GM18498 (cell line): ENCODE results near the gene SYK.
"Not testable (repeated sequence)": the region's sequence is repeated elsewhere in the genome, so short reads cannot be mapped to it uniquely, and the experiment has no call there.

Source experiments
- ATAC-seq: cut with Tn5 transposase; IDR thresholded peaks from one replicate; pipeline ENCODE4 v1.9.1; 2021; ENCODE audit warnings: mild to moderate bottlenecking, moderate library complexity; ENCODE audit not compliant: unreplicated experiment

Gene SYK

GRCh38 chr9:90795084-90795483, 6.5 kb upstream of the SYK start:
- peak; percentile 45 for ATAC-seq

- no peak for ATAC-seq
Observed at GRCh38 chr9:90795871-90796317, 5.7 kb upstream of the SYK start.

DNA sequence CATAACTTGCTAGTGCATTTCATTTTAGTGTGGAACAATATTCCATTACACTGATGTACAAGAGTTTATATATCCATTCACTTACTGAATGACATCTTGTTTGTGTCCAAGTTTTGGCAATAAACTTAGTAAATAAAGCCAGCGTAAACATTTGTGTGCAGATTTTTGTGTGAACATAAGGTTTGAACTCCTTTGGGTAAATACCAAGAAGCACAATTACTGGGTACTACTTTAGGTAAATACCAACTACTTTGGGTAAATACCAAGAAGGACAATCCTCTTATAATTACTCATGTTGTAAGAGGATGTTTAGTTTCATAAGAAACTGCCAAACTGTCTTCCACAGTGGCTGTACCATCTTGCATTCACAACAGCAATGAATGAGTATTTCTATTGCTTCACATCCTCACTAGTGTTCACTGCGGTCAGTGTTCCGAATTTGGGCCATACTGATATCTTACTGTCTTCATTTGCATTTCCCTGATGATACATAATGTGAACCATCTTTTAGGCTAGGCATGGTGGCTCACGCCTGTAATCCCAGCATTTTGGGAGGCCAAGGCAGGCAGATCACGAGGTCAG, 2.3 kb upstream of the SYK start:
- no peak for ATAC-seq

DNA sequence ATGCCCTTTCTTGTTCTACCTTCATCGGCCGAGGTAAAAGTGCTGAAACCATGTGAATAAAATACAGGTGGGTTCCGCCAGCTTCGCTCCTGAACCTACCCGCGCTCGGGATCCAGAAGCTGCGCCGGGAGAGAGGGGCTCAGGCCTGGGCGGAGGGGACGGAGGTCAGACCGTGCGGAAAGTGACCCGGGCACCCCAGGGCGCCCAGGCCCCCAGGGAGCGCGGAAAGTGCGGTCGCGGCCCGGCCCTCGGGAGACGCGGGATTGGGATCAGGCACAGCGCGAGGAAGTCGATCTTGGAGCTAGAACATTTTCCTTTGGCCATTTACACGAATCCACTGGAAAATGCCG, 329 bp downstream of the SYK start:
- peak; percentile 18 for ATAC-seq

- no peak for ATAC-seq
Observed at GRCh38 chr9:90802386-90802985, 867 bp downstream of the SYK start.

GRCh38 chr9:90803860-90804593, 2.4 kb downstream of the SYK start:
- ATAC-seq, result no peak

- no peak for ATAC-seq
Observed at GRCh38 chr9:90805006-90805996, 3.7 kb downstream of the SYK start.

DNA sequence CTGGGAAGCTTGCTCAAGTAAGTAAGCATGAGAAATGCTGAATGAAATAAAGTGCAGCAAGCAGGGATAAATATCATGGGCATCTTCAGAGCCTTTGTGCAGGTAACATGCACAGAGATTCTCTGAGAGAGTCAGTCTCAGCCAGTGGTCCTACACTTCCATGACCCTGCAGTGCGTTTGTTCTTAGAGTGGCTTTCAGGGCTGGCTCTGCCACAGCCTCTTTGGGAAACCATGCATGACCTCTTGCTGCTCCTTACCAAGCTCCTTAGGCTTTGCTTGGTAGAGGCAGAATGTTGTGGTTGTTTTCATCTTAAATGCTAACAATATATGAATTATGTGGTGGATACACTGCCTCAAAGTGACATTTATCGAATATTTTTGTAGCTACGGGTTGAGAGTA, 5.4 kb downstream of the SYK start:
- ATAC-seq, result no peak

DNA sequence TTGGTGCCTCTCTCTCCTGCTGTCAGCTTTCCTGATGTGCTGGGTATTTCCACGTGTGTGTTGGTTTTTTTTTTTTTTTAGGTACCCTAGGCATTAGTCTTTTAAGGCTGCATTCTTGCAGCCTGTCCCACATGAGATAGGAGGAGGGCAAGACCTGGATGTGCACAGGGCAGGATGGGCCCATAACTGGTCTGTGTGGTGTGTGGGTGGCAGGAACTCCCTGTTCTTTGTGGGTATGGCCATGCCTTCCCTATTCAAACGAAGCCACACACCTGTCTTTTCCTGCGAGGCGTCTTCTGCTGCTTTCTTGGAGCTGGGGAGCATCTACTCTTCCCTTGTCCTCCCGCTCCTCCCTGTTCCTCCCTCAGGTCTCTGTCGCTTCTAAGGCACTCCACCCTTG, 6.8 kb downstream of the SYK start:
- no peak for ATAC-seq

DNA sequence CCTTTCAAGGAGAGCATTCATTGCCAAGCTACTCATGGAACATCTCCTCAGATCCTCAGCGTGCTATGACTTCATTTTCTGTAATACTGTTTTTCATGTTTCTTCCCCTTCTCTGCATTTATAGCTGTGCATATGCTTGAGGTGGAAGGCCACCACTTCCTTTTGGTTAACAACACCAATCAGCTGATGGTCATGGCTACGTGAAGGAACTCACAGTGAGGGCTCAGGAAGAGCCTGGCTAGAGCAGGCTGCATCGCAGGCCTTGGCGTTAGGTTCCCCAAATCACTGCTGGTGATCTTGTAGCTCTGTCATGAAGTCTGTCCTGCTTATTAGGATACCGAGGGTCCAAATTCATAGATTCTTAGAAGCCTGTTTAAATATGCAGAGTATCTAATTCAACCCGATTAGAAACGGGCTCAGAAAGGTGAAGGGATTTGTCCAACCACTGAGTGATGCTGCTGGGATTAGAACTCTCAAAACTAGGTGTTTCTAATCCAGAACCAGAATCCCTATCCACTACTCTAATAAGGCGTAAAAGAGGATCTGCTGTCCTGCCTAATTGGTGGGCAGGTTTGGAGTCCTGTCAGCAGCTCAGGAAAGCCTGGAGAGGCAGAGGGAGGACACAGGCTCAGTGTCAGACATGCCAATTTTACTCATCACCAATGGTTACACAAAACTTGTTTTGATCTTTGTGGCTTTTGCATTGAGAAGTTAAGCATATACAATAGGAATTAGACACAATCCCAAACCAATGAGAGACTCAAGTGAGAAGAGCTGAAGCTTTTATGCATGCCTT, 7.5 kb downstream of the SYK start:
- no peak for ATAC-seq

- ATAC-seq, result no peak
Observed at GRCh38 chr9:90810691-90811090, 9.1 kb downstream of the SYK start.

GRCh38 chr9:90813046-90813445, 11.4 kb downstream of the SYK start:
- ATAC-seq, result no peak

- ATAC-seq, result no peak
Observed at GRCh38 chr9:90813523-90813922, 11.9 kb downstream of the SYK start.

DNA sequence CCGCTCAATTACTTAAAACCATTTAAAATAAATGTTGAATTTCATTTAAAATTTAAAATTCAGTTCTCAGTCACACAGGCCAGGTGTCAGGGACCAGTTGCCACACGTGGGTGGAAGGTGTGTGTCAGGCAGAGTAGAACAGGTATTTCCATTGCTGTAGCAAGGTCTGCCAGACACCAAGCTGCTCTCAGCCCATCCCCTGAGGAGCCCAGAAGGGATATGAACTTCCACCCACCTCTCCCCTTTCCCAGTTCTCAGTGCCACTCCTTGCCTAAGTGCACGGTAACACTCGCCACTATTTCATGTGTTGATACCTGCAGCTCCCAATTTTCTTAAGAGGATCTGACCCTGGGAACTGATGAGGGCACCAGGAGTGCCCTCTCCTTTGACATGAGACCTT, 12.7 kb downstream of the SYK start:
- no peak for ATAC-seq

DNA sequence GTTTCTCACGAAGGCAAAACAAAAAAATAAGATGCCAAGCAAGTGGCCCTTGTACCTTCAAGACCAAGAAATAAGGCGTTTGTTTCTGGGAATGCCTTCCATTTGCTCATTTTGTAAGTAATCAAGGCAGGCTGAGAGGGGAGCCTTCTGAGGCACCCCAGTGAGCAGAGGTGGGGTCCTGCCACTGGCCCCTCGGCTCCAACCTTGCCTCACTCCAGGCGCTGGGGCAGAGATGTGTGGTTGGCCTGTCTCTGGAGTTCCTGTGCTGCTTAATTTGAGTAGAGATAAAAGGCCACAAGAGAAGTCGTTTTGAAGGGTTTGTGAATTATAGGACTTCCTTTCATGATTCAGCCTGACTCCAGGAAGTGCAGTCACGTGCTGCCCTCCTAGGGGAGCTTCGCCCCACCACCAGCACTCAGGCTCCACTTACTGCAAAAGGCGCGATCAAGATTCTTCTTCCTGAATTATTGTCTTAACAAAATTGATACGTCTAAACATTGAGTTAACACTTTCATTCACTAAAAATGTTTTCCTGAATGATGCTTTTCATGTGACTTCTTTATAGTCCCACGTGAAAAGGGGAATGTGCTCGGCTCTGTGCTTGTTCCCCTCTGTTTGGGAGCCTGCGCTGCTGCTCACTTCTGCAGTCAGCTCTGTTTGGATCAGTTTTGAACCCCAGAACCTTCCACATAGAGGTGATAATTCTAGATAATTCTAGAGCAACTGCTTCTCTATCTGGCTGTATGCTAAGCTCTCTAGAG, 13.7 kb downstream of the SYK start:
- no peak for ATAC-seq

GRCh38 chr9:90815944-90816357, 14.3 kb downstream of the SYK start:
- ATAC-seq, result no peak

- no peak for ATAC-seq
Observed at GRCh38 chr9:90816690-90817089, 15.1 kb downstream of the SYK start.

DNA sequence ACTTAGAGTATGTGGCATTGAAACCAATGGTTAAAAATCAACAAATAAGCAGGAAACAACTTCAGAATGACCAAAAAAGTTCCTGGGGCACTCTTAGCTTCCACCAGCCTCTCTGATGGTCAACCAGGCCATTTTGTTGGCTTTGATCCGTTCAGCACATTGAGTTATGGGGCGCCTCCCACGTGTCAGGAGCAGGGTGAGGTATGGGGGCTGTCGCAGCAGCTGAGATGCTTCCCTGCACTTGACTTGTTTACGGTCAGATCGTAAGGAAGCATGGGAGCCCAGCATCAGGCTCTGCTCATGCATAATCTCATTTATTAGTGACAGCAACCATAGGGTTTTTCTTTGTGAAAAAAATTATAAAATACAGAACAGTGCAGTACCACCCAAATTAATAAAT, 16.7 kb downstream of the SYK start:
- no peak for ATAC-seq

- not testable (repeated sequence) for ATAC-seq
Observed at GRCh38 chr9:90820406-90820805, 18.8 kb downstream of the SYK start.

DNA sequence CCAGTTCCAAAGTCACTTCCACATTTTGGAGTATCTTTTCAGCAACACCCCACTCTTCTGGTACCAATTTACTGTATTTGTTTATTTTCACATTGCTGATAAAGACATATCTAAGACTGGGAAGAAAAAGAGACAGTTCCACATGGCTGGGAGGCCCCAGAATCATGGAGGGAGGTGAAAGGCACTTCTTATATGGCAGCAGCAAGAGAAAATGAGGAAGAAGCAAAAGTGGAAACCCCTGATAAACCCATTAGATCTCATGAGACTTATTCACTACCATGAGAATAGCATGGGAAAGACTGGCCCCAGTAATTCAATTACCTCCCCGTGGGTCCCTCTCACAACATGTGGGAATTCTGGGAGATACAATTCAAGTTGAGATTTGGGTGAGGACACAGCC, 19.6 kb downstream of the SYK start:
- not testable (repeated sequence) for ATAC-seq
